ENCODE data around the gene HGD.
"Not testable (repeated sequence)": the region's sequence is repeated elsewhere in the genome, so short reads cannot be mapped to it uniquely, and the experiment has no call there.

HGD gene

GRCh38 chr3:120637851-120638559 is 44.0 kb downstream of the HGD start:
- DNase-seq (ENCODE audit: low read depth) = no peak

GRCh38 chr3:120636795-120637401 is 45.1 kb downstream of the HGD start:
- DNase-seq (ENCODE audit: low read depth) = no peak

- DNase-seq (ENCODE audit: low read depth) = no peak
Observed at GRCh38 chr3:120634539-120634938, 47.5 kb downstream of the HGD start.

- no peak for DNase-seq (ENCODE audit: low read depth)
Observed at GRCh38 chr3:120625159-120625586, 56.9 kb downstream of the HGD start.

GRCh38 chr3:120623727-120624093 is 58.3 kb downstream of the HGD start:
- DNase-seq (ENCODE audit: low read depth) = no peak

- DNase-seq (ENCODE audit: low read depth) = no peak
Observed at GRCh38 chr3:120622870-120623726, 58.9 kb downstream of the HGD start.

- no peak for DNase-seq (ENCODE audit: low read depth)
Observed at GRCh38 chr3:120622457-120622856, 59.6 kb downstream of the HGD start.

GRCh38 chr3:120616745-120617144 is 65.3 kb downstream of the HGD start:
- not testable (repeated sequence) for DNase-seq (ENCODE audit: low read depth)

GRCh38 chr3:120615847-120616609 is 66.0 kb downstream of the HGD start:
- DNase-seq (ENCODE audit: low read depth) = no peak

GRCh38 chr3:120614765-120615164 is 67.3 kb downstream of the HGD start:
- no peak for DNase-seq (ENCODE audit: low read depth)

- no peak for DNase-seq (ENCODE audit: low read depth)
Observed at GRCh38 chr3:120608506-120608905, 73.5 kb downstream of the HGD start.

- DNase-seq (ENCODE audit: low read depth) = no peak
Observed at GRCh38 chr3:120604784-120605183, 77.3 kb downstream of the HGD start.

- DNase-seq (ENCODE audit: low read depth) = no peak
Observed at GRCh38 chr3:120604382-120604781, 77.7 kb downstream of the HGD start.

GRCh38 chr3:120602682-120603081 is 79.4 kb downstream of the HGD start:
- DNase-seq (ENCODE audit: low read depth) = no peak

- no peak for DNase-seq (ENCODE audit: low read depth)
Observed at GRCh38 chr3:120601554-120601953, 80.5 kb downstream of the HGD start.

- DNase-seq (ENCODE audit: low read depth) = no peak
Observed at GRCh38 chr3:120599211-120599610, 82.8 kb downstream of the HGD start.

- DNase-seq (ENCODE audit: low read depth) = no peak
Observed at GRCh38 chr3:120597445-120598049, 84.5 kb downstream of the HGD start.

GRCh38 chr3:120596853-120597223 is 85.2 kb downstream of the HGD start:
- no peak for DNase-seq (ENCODE audit: low read depth)

- peak; percentile 92 for DNase-seq (ENCODE audit: low read depth)
Observed at GRCh38 chr3:120596116-120596852, 85.8 kb downstream of the HGD start, which contains the start of gene NDUFB4. Gene NDUFB4, plus strand, starts transcription at chr3:120596336. Its CDS starts 24 bp downstream, at chr3:120596360.

GRCh38 chr3:120595788-120596115 is 86.3 kb downstream of the HGD start:
- no peak for DNase-seq (ENCODE audit: low read depth)

- no peak for DNase-seq (ENCODE audit: low read depth)
Observed at GRCh38 chr3:120587332-120587975, 94.6 kb downstream of the HGD start.
